HepG2 (cell line): Measurements from ENCODE around the gene KLRG1. TPM values are rescaled to one million over a fixed set of nuclear protein-coding genes. Genes with fewer than 3 reads are reported as not detected.

Source experiments
- ATF7 ChIP-seq, 2 experiments: fragments of 450-650 bp in 1 of 2; sonication (generic) in 1 of 2; formaldehyde crosslinking in 1 of 2; IDR thresholded peaks; 2 replicates each; pipeline versions ENCODE4 v1.4.0 to v1.6.1; 2016 to 2020; ENCODE audit warnings: antibody characterized with exemption in 1 of 2, mild to moderate bottlenecking in 1 of 2, missing genetic modification reagents in 1 of 2
- PTBP1 ChIP-seq: fragments of 200-400 bp; formaldehyde crosslinking; IDR thresholded peaks from 2 replicates; pipeline ENCODE4 v1.6.1; 2018; ENCODE audit warnings: low read length, low read depth; ENCODE audit not compliant: poor library complexity, severe bottlenecking
- SALL1 ChIP-seq: sonication (generic); formaldehyde crosslinking; IDR thresholded peaks from 2 replicates; pipeline ENCODE4 v1.8.0; 2022; ENCODE audit warnings: mild to moderate bottlenecking, missing genetic modification reagents
- SRSF9 ChIP-seq: fragments of 200-400 bp; formaldehyde crosslinking; IDR thresholded peaks from 2 replicates; pipeline ENCODE4 v1.6.1; 2018; ENCODE audit warnings: borderline replicate concordance, mild to moderate bottlenecking, low read depth, low read length; ENCODE audit not compliant: insufficient read depth, poor library complexity, severe bottlenecking
- ZNF326 ChIP-seq: sonication (generic); formaldehyde crosslinking; IDR thresholded peaks from 2 replicates; pipeline ENCODE4 v1.4.0; 2020; ENCODE audit warnings: missing genetic modification reagents, borderline replicate concordance
- ZNF788 ChIP-seq: sonication (generic); formaldehyde crosslinking; IDR thresholded peaks from 2 replicates; pipeline ENCODE4 v1.5.0; 2020; ENCODE audit warnings: mild to moderate bottlenecking, missing genetic modification reagents, borderline replicate concordance
- polyA plus RNA-seq, 8 experiments: library from polyadenylated mRNA; depleted of rRNA in 3 of 8; stranded (reverse) in 7 of 8; unstranded in 1 of 8; fragments of >200 nt; fragmentation: Illumina TruSeq in 4 of 8; extraction: Trizol in 4 of 8; gene quantifications; 2 replicates each; pipeline versions ENCODE4 v1.2.1 to v1.2.3, GENCODE V29; 2011 to 2016; ENCODE audit warnings: low read depth in 4 of 8, missing spikeins in 1 of 8, mixed read lengths in 1 of 8; ENCODE audit not compliant: insufficient read depth in 1 of 8
- total RNA-seq, 5 experiments: library from RNA; depleted of rRNA; stranded (reverse); fragments of >200 nt; fragmentation: Illumina TruSeq; extraction: Trizol; gene quantifications; 2 replicates each; pipeline ENCODE4 v1.2.3, GENCODE V29; 2016; ENCODE audit warnings: low read depth in 1 of 5
- TF ChIP-seq, protein P1 (sequence below): sonication (generic); formaldehyde crosslinking; IDR thresholded peaks from 2 replicates; pipeline ENCODE4 v1.5.1; 2020; ENCODE audit warnings: mild to moderate bottlenecking, missing genetic modification reagents

The KLRG1 gene
- total and polyA plus RNA-seq, 2 of the 13 experiments (the other 11 are each of a cell fraction or from before 2014, with no cell fraction given) = 1.2 to 1.7 TPM

- TF ChIP-seq SRSF9 (no peak), PTBP1 (no peak), ATF7 (IDR thresholded peaks at IDR 0.05) (no peak), ATF7 (CRISPR knock-in tag; IDR thresholded peaks at IDR 0.05) (no peak), ZNF326 (CRISPR knock-in tag) (no peak), SALL1 (CRISPR knock-in tag) (no peak), ZNF788 (CRISPR knock-in tag) (0 out of 2 replicates have a peak, but pooled peaks have one; percentile 37)
- TF ChIP-seq, protein P1, sequence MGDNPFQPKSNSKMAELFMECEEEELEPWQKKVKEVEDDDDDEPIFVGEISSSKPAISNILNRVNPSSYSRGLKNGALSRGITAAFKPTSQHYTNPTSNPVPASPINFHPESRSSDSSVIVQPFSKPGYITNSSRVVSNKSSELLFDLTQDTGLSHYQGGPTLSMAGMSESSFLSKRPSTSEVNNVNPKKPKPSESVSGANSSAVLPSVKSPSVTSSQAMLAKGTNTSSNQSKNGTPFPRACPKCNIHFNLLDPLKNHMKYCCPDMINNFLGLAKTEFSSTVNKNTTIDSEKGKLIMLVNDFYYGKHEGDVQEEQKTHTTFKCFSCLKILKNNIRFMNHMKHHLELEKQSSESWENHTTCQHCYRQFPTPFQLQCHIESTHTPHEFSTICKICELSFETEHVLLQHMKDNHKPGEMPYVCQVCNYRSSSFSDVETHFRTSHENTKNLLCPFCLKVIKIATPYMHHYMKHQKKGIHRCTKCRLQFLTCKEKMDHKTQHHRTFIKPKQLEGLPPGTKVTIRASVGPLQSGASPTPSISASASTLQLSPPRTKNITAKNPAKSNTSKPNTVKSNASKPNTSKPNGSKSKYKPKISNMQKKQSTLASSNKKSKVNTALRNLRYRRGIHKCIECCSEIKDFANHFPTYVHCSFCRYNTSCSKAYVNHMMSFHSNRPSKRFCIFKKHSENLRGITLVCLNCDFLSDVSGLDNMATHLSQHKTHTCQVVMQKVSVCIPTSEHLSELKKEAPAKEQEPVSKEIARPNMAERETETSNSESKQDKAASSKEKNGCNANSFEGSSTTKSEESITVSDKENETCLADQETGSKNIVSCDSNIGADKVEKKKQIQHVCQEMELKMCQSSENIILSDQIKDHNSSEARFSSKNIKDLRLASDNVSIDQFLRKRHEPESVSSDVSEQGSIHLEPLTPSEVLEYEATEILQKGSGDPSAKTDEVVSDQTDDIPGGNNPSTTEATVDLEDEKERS (CRISPR knock-in tag) = 0 out of 2 replicates have a peak, but pooled peaks have one; percentile 53
Observed at GRCh38 chr12:8948701-8949341, 40.5 kb upstream of the KLRG1 start (continued).
